ENCODE data around the gene ZIC4.

Gene ZIC4

GRCh38 chr3:147336543-147337278 lies 69.6 kb downstream of the ZIC4 start:
- H3K4me1 Mint-ChIP-seq: no peaks in the 10 kb centered on the region
- no peaks in the 10 kb centered on the region for H3K9me3 Mint-ChIP-seq
- no peak overlapping the region for H3K4me3 Mint-ChIP-seq
- TF ChIP-seq, protein P1, sequence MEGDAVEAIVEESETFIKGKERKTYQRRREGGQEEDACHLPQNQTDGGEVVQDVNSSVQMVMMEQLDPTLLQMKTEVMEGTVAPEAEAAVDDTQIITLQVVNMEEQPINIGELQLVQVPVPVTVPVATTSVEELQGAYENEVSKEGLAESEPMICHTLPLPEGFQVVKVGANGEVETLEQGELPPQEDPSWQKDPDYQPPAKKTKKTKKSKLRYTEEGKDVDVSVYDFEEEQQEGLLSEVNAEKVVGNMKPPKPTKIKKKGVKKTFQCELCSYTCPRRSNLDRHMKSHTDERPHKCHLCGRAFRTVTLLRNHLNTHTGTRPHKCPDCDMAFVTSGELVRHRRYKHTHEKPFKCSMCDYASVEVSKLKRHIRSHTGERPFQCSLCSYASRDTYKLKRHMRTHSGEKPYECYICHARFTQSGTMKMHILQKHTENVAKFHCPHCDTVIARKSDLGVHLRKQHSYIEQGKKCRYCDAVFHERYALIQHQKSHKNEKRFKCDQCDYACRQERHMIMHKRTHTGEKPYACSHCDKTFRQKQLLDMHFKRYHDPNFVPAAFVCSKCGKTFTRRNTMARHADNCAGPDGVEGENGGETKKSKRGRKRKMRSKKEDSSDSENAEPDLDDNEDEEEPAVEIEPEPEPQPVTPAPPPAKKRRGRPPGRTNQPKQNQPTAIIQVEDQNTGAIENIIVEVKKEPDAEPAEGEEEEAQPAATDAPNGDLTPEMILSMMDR (IDR thresholded peaks at IDR 0.05; ENCODE audit: unreplicated experiment in 3 of 3): no peak
- H3K27ac Mint-ChIP-seq: no peak overlapping the region
- no peaks in the 10 kb centered on the region for H3K36me3 Mint-ChIP-seq (ENCODE audit: low read depth)
- peaks cover 3% of the 10 kb centered on the region for H3K27me3 Mint-ChIP-seq (ENCODE audit: low read depth)
